Measurements from ENCODE around the gene MAPK8. TPM values are rescaled to one million over a fixed set of nuclear protein-coding genes. Genes with fewer than 3 reads are reported as not detected.

The MAPK8 gene
- 34.7 TPM for total RNA-seq (2013)
- polyA plus RNA-seq (10 to 100 TPM; 18.4 to 21.1 (median 18.5) TPM), polyA minus RNA-seq (12.7 and 21.1 TPM in 2 replicates), total RNA-seq (59.4 to 117 (median 79.1) reads per million in 11 experiments)

GRCh38 chr10:48306265-48306869, at the start of gene MAPK8:
MAPK8 (plus strand) TSS chr10:48306677; CDS start chr10:48401661, 94,984 bp downstream.
- peak; percentile 86 to 94 (median 92) for DNase-seq
- H3K27ac Mint-ChIP-seq, result peak within 1 kb of the TSS; percentile 54 to 87 (median 84)
- no peaks in the 10 kb centered on the region for H3K9me3 Mint-ChIP-seq
- H3K4me1 Mint-ChIP-seq, result peaks cover 20% of the 10 kb centered on the region
- H3K79me2 ChIP-seq (ENCODE audit: insufficient read depth, low read length), result peaks cover 42% of the 10 kb centered on the region
- no peaks in the 10 kb centered on the region for H3K9me3 ChIP-seq (replicated peaks in 1 of 2; ENCODE audit: control insufficient read depth in 1 of 2, insufficient read depth in 1 of 2, low read length in 2 of 2)
- peak within 1 kb of the TSS; percentile 88 for H3K4me2 ChIP-seq (replicated peaks; ENCODE audit: extremely low read depth, low read length, poor library complexity, severe bottlenecking)
- peak within 1 kb of the TSS in 1 of 2 donors; percentile 79 for H3K27ac ChIP-seq (ENCODE audit: low read depth in 1 of 2, low read length in 2 of 2)
- H3K27me3 Mint-ChIP-seq (ENCODE audit: low read depth in 3 of 3), result peaks cover 2 to 3% (median 3%) of the 10 kb centered on the region in 3 donors
- peaks cover 13 to 19% of the 10 kb centered on the region in 2 donors for H3K4me1 ChIP-seq (ENCODE audit: control insufficient read depth in 1 of 2, insufficient read depth in 2 of 2, low read length in 2 of 2)
- H3K36me3 ChIP-seq (replicated peaks in 1 of 2; ENCODE audit: control insufficient read depth in 1 of 2, insufficient read depth in 2 of 2, low read length in 2 of 2), result no peaks in the 10 kb centered on the region
- H3K36me3 Mint-ChIP-seq, result no peaks in the 10 kb centered on the region
- intact Hi-C loops (cut with micrococcal nuclease), result loop anchor here in 1 of 2 donors (10.0 kb wide), 1 partner anchor 1238 kb away; no protein-coding TSS in a partner anchor
- peak within 1 kb of the TSS; percentile 82 for H3K9ac ChIP-seq (ENCODE audit: insufficient read depth, low read length, poor library complexity, severe bottlenecking)
- peak within 1 kb of the TSS; percentile 73 for H2AFZ ChIP-seq (ENCODE audit: insufficient read depth, low read depth, low read length, poor library complexity, severe bottlenecking)
- H3K4me3 Mint-ChIP-seq, result peak within 1 kb of the TSS; percentile 82 to 83
- H3K27me3 ChIP-seq (ENCODE audit: control insufficient read depth in 2 of 2, insufficient read depth in 2 of 2, low read length in 2 of 2), result no peaks in the 10 kb centered on the region
- WGBS (ENCODE audit: insufficient coverage), result 2% methylated on average over 86 of the region's 86 CpGs
- no peak for TF ChIP-seq CTCF (IDR thresholded peaks at IDR 0.05)
- peak within 1 kb of the TSS; percentile 47 to 89 (median 62) for H3K4me3 ChIP-seq (replicated peaks in 1 of 3; ENCODE audit: low read depth in 2 of 3, low read length in 3 of 3)
- H4K20me1 ChIP-seq (ENCODE audit: insufficient read depth, low read length), result peaks cover 33% of the 10 kb centered on the region

DNA sequence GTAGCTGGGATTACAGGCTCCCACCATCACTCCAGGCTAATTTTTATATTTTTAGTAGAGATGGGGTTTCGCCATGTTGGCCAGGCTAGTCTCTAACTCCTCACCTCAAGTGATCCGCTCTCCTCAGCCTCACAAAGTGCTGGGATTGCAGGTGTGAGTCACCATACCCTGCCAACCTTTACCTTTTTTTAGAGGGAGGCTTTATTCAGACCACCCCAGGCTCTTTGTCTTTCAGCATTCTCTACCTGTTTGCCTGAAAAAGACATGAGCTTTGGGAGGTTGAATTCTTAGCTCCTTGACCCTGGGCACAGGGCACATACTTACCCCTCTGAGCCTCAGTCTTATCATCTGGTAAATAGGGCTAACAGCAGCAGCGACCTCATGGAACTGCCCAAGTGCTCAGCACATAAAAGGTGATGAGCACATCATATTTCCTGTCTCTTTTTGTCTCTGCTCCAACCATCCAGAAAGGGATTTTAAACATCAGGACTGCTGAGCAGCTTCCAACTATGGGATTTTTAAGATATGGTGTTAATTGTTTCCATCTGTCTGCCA, 49.0 kb upstream of the MAPK8 start:
- Mint-ChIP-seq H3K36me3 (no peaks in the 10 kb centered on the region), H3K4me3 (no peak overlapping the region), H3K27ac (no peak overlapping the region), H3K9me3 (peaks cover 0 to 2% (median 0%) of the 10 kb centered on the region in 7 donors), H3K4me1 (no peaks in the 10 kb centered on the region), H3K27me3 (ENCODE audit: low read depth in 3 of 3) (peaks cover 2 to 8% (median 4%) of the 10 kb centered on the region in 3 donors)
- intact Hi-C loops (cut with micrococcal nuclease), result no loop called here
- no peak overlapping the region for H2AFZ ChIP-seq (ENCODE audit: insufficient read depth, low read depth, low read length, poor library complexity, severe bottlenecking)
- no peak overlapping the region for H3K9ac ChIP-seq (ENCODE audit: insufficient read depth, low read length, poor library complexity, severe bottlenecking)
- H4K20me1 ChIP-seq (ENCODE audit: insufficient read depth, low read length), result no peaks in the 10 kb centered on the region
- no peak overlapping the region for H3K4me2 ChIP-seq (replicated peaks; ENCODE audit: extremely low read depth, low read length, poor library complexity, severe bottlenecking)
- H3K4me3 ChIP-seq (replicated peaks in 1 of 3; ENCODE audit: low read depth in 2 of 3, low read length in 3 of 3), result no peak overlapping the region
- no peak for TF ChIP-seq CTCF (IDR thresholded peaks at IDR 0.05)
- no peak for DNase-seq
- H3K36me3 ChIP-seq (replicated peaks in 1 of 2; ENCODE audit: control insufficient read depth in 1 of 2, insufficient read depth in 2 of 2, low read length in 2 of 2), result no peaks in the 10 kb centered on the region
- WGBS (ENCODE audit: insufficient coverage), result no CpG with 5 or more reads among the region's 3 CpGs
- no peaks in the 10 kb centered on the region for H3K79me2 ChIP-seq (ENCODE audit: insufficient read depth, low read length)
- no peaks in the 10 kb centered on the region for H3K9me3 ChIP-seq (replicated peaks in 1 of 2; ENCODE audit: control insufficient read depth in 1 of 2, insufficient read depth in 1 of 2, low read length in 2 of 2)
- H3K4me1 ChIP-seq (ENCODE audit: control insufficient read depth in 1 of 2, insufficient read depth in 2 of 2, low read length in 2 of 2), result no peaks in the 10 kb centered on the region
- H3K27me3 ChIP-seq (ENCODE audit: control insufficient read depth in 2 of 2, insufficient read depth in 2 of 2, low read length in 2 of 2), result no peaks in the 10 kb centered on the region
- no peak overlapping the region for H3K27ac ChIP-seq (ENCODE audit: low read depth in 1 of 2, low read length in 2 of 2)
